Neural cell (in vitro differentiated cells): Measurements from ENCODE around the gene ANKRD10.

Experiments
- CTCF ChIP-seq: fragments of 450-650 bp; IDR thresholded peaks from 2 replicates; pipeline ENCODE4 v1.5.1; 2014; ENCODE audit warnings: antibody characterized with exemption, mild to moderate bottlenecking, moderate library complexity; ENCODE audit not compliant: poor library complexity, severe bottlenecking
- EP300 ChIP-seq: fragments of 450-650 bp; conservative IDR thresholded peaks from 2 replicates; pipeline ENCODE4 v1.6.1; 2014; ENCODE audit warnings: antibody characterized with exemption, mild to moderate bottlenecking, moderate library complexity; ENCODE audit not compliant: poor library complexity, severe bottlenecking
- TAF1 ChIP-seq: IDR thresholded peaks from 2 replicates; pipeline ENCODE4 v1.6.1; 2012; ENCODE audit warnings: low read depth

- TF ChIP-seq CTCF (no peak), EP300 (no peak), TAF1 (no peak)
Measured at GRCh38 chr13:110834572-110834971, 80.3 kb downstream of the ANKRD10 start.
